Type B pancreatic cell (in vitro differentiated cells): ENCODE measurements around the gene CASK. TPM values are rescaled to one million over a fixed set of nuclear protein-coding genes. Genes with fewer than 3 reads are reported as not detected.

Experiments used
- DNase-seq: peaks from one replicate; pipeline ENCODE4 v3.0.0; 2021; ENCODE audit warnings: mixed read lengths; ENCODE audit not compliant: unreplicated experiment; ENCODE audit errors: extremely low spot score
- H3K27ac Mint-ChIP-seq: 2 replicates; pipeline ENCODE4 v1.8.0; 2021; ENCODE audit warnings: mild to moderate bottlenecking, mixed read lengths
- H3K27me3 Mint-ChIP-seq: 2 replicates; pipeline ENCODE4 v1.8.0; 2021; ENCODE audit warnings: mixed read lengths
- H3K36me3 Mint-ChIP-seq: 2 replicates; pipeline ENCODE4 v1.8.0; 2021; ENCODE audit warnings: mixed read lengths
- H3K4me1 Mint-ChIP-seq: one replicate; pipeline ENCODE4 v1.8.0; 2021; ENCODE audit warnings: mixed read lengths; ENCODE audit not compliant: unreplicated experiment
- H3K4me3 Mint-ChIP-seq: 2 replicates; pipeline ENCODE4 v1.8.0; 2021; ENCODE audit warnings: mild to moderate bottlenecking, mixed read lengths
- H3K9me3 Mint-ChIP-seq: 2 replicates; pipeline ENCODE4 v1.8.0; 2021; ENCODE audit warnings: mixed read lengths
- total RNA-seq: library from RNA; stranded (reverse); gene quantifications from 2 replicates; pipeline ENCODE4 v1.2.1, GENCODE V29; 2021; ENCODE audit warnings: low replicate concordance
- TF ChIP-seq, protein P1 (sequence below): fragments of 200-600 bp; sonication (generic); conservative IDR thresholded peaks from 2 replicates; pipeline ENCODE4 v1.5.0; 2021; ENCODE audit warnings: antibody characterized with exemption, mild to moderate bottlenecking

The CASK gene
- total RNA-seq, 1 donor from 2014 or later, result 93.8 TPM

DNA sequence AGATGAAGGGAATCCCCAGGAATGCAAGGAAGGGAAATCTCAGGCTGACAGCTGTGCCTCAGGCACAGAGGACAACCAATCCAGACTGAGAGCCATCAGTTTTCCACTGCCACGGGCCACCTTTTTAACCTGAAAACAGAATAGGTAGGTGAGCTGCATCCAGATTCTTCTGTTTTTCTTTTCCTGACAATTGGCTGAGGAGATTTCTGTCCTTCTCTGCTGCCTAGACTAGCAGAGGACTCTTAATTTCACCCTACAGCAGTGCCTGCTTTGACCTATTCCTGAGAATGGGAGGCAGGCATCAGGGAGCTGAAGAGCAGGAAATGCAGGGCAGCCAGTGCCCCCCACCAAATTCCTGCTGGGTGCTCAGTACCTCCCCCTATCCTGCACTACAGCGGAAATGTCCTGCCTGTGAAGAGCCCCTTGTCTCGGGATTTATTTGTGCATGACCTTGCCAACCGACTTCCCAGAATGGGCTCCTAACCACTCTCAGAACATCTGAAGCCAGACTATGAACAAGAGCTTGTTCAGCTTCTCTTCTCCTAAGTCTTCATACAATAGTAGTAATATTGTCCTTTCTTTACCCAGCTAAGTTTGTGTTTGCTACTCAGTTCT, 65.1 kb downstream of the CASK start:
- TF ChIP-seq, protein P1, sequence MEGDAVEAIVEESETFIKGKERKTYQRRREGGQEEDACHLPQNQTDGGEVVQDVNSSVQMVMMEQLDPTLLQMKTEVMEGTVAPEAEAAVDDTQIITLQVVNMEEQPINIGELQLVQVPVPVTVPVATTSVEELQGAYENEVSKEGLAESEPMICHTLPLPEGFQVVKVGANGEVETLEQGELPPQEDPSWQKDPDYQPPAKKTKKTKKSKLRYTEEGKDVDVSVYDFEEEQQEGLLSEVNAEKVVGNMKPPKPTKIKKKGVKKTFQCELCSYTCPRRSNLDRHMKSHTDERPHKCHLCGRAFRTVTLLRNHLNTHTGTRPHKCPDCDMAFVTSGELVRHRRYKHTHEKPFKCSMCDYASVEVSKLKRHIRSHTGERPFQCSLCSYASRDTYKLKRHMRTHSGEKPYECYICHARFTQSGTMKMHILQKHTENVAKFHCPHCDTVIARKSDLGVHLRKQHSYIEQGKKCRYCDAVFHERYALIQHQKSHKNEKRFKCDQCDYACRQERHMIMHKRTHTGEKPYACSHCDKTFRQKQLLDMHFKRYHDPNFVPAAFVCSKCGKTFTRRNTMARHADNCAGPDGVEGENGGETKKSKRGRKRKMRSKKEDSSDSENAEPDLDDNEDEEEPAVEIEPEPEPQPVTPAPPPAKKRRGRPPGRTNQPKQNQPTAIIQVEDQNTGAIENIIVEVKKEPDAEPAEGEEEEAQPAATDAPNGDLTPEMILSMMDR, result no peak
- Mint-ChIP-seq H3K4me1 (no peaks in the 10 kb centered on the region), H3K27ac (no peak overlapping the region), H3K36me3 (no peaks in the 10 kb centered on the region), H3K4me3 (no peak overlapping the region), H3K27me3 (no peaks in the 10 kb centered on the region), H3K9me3 (no peaks in the 10 kb centered on the region)
- DNase-seq, result no peak

- H3K9me3 Mint-ChIP-seq, result no peaks in the 10 kb centered on the region
- no peak overlapping the region for H3K27ac Mint-ChIP-seq
- H3K36me3 Mint-ChIP-seq, result no peaks in the 10 kb centered on the region
- H3K4me1 Mint-ChIP-seq, result no peaks in the 10 kb centered on the region
- DNase-seq, result no peak
- H3K27me3 Mint-ChIP-seq, result no peaks in the 10 kb centered on the region
- no peak overlapping the region for H3K4me3 Mint-ChIP-seq
- TF ChIP-seq, protein P1, result no peak
Measured at GRCh38 chrX:41857670-41858069, 65.7 kb downstream of the CASK start.

DNA sequence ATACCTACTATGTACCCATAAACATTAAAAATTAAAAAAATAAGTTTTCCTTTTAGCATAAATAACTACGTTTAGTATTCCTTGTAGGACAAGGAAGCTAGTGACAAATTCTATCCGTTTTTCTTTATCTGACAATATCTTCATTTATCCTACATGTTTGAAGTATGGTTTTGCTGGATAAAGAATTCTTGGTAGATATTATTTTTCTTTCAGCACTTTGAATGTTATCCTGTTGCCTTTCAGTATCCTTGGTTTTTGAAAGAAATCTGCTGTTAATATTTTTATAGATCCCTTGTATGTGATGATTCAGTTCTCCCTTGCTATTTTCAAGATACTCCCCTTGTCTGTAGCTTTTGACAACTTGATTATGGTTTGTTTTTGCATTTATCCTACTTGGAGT, 76.6 kb downstream of the CASK start:
- TF ChIP-seq, protein P1, result no peak
- Mint-ChIP-seq H3K4me1 (no peaks in the 10 kb centered on the region), H3K27me3 (no peaks in the 10 kb centered on the region), H3K4me3 (no peak overlapping the region), H3K36me3 (peaks cover 48% of the 10 kb centered on the region), H3K27ac (no peak overlapping the region), H3K9me3 (peaks cover 10% of the 10 kb centered on the region)
- DNase-seq, result no peak

GRCh38 chrX:41837270-41837944, 85.9 kb downstream of the CASK start:
- peaks cover 7% of the 10 kb centered on the region for H3K36me3 Mint-ChIP-seq
- no peak for DNase-seq
- H3K27me3 Mint-ChIP-seq, result no peaks in the 10 kb centered on the region
- H3K4me3 Mint-ChIP-seq, result no peak overlapping the region
- H3K9me3 Mint-ChIP-seq, result peaks cover 9% of the 10 kb centered on the region
- H3K27ac Mint-ChIP-seq, result no peak overlapping the region
- TF ChIP-seq, protein P1, result no peak
- no peaks in the 10 kb centered on the region for H3K4me1 Mint-ChIP-seq

DNA sequence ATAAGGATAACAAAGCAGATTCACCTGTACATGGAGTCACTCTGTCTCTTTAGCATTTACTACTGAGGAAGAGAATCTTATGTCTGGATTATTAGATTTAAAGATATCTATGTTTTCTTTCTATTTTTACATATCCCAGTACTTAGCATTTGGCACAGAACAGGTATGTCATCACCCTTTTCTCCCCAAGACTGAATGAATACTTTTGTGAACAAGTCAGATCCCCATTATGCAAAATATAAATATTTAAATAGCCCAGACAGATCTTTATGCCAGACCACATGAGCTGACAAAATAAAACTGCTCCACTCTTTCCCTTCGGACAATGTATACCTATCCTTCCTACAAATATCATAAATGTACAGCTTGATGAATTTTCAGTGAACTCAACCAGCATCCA, 94.5 kb downstream of the CASK start:
- H3K9me3 Mint-ChIP-seq, result peaks cover 4% of the 10 kb centered on the region
- no peaks in the 10 kb centered on the region for H3K27me3 Mint-ChIP-seq
- peaks cover 8% of the 10 kb centered on the region for H3K36me3 Mint-ChIP-seq
- no peak overlapping the region for H3K4me3 Mint-ChIP-seq
- H3K27ac Mint-ChIP-seq, result no peak overlapping the region
- H3K4me1 Mint-ChIP-seq, result no peaks in the 10 kb centered on the region
- no peak for DNase-seq
- TF ChIP-seq, protein P1, result no peak
